OCI-LY7 (cell line): ENCODE results near the gene ASB7. TPM values are rescaled to one million over a fixed set of nuclear protein-coding genes. Genes with fewer than 3 reads are reported as not detected.

Experiments used
- BruUV-seq: library from RNA; stranded (reverse); fragments of 400-500 nt; replicated peaks from 2 replicates; lab custom pipeline; 2021; lab: Mats Ljungman, UMichigan
- CTCF ChIA-PET: fragments of 300-600 bp; sonication (Branson Sonifier 250); formaldehyde crosslinking; loops from one replicate; lab custom pipeline; 2022; ENCODE audit warnings: antibody characterized with exemption; ENCODE audit not compliant: unreplicated experiment; lab: Charles Lee
- POLR2A ChIA-PET: fragments of 300-600 bp; sonication (Branson Sonifier 250); formaldehyde crosslinking; loops from one replicate; lab custom pipeline; 2022; ENCODE audit warnings: antibody characterized with exemption; lab: Charles Lee
- DNase-seq: peaks from one replicate; pipeline ENCODE4 v3.0.0-alpha.2; 2015; ENCODE audit warnings: low spot score
- H2AFZ ChIP-seq: fragments of 200-600 bp; sonication (generic), shearing (Covaris generic); 2 replicates; pipeline ENCODE4 v1.6.1; 2014; ENCODE audit warnings: mild to moderate bottlenecking, antibody characterized with exemption, low read length, moderate library complexity
- H3K27ac ChIP-seq: fragments of 200-600 bp; sonication (generic); 2 replicates; pipeline ENCODE4 v1.5.1; 2014; ENCODE audit warnings: mixed run types, low read depth, mild to moderate bottlenecking, moderate library complexity, low read length, inconsistent platforms; ENCODE audit not compliant: poor library complexity, severe bottlenecking
- H3K36me3 ChIP-seq: fragments of 200-600 bp; sonication (generic); 2 replicates; pipeline ENCODE4 v1.6.1; 2014; ENCODE audit warnings: mild to moderate bottlenecking, antibody characterized with exemption, low read length, moderate library complexity, mixed read lengths; ENCODE audit not compliant: insufficient read depth
- H3K4me1 ChIP-seq: fragments of 200-600 bp; sonication (generic); 2 replicates; pipeline ENCODE4 v1.5.1; 2014; ENCODE audit warnings: mild to moderate bottlenecking, low read length; ENCODE audit not compliant: insufficient read depth, poor library complexity, severe bottlenecking
- H3K4me2 ChIP-seq: fragments of 200-600 bp; sonication (generic); 2 replicates; pipeline ENCODE4 v1.6.1; 2014; ENCODE audit warnings: mild to moderate bottlenecking, low read length
- H3K4me3 ChIP-seq: fragments of 200-600 bp; sonication (generic); 2 replicates; pipeline ENCODE4 v1.5.1; 2014; ENCODE audit warnings: mild to moderate bottlenecking, low read depth, low read length; ENCODE audit not compliant: poor library complexity, severe bottlenecking
- H3K79me2 ChIP-seq: fragments of 200-600 bp; sonication (generic); 2 replicates; pipeline ENCODE4 v1.6.1; 2016; ENCODE audit warnings: low read depth, mild to moderate bottlenecking, low read length, moderate library complexity, mixed read lengths; ENCODE audit not compliant: insufficient read depth
- H3K9me2 ChIP-seq: fragments of 200-600 bp; sonication (generic); 2 replicates; pipeline ENCODE4 v1.6.1; 2016; ENCODE audit warnings: mild to moderate bottlenecking, low read length, mixed read lengths; ENCODE audit not compliant: insufficient read depth
- H3K9me3 ChIP-seq: fragments of 200-600 bp; sonication (generic); 2 replicates; pipeline ENCODE4 v1.6.1; 2014; ENCODE audit warnings: mild to moderate bottlenecking, mixed run types, low read length, mixed read lengths
- H4K20me1 ChIP-seq: fragments of 200-600 bp; sonication (generic); 2 replicates; pipeline ENCODE4 v1.6.1; 2014; ENCODE audit warnings: mild to moderate bottlenecking, antibody characterized with exemption, low read length, moderate library complexity, mixed read lengths; ENCODE audit not compliant: insufficient read depth
- EZH2phosphoT487 ChIP-seq: fragments of 200-600 bp; sonication (generic); IDR thresholded peaks from 2 replicates; pipeline ENCODE4 v1.6.1; 2018; ENCODE audit warnings: low read depth, borderline replicate concordance, mild to moderate bottlenecking, mixed run types, antibody characterized with exemption, low read length, moderate library complexity, mixed read lengths
- intact Hi-C: fragments of 100-400 bp; cut with micrococcal nuclease; formaldehyde crosslinking; loops from one replicate; pipeline ENCODE4 v1.10.0; 2022; ENCODE audit not compliant: unreplicated experiment
- total RNA-seq, 2 experiments: library from RNA; depleted of rRNA in 1 of 2; stranded (reverse); fragments of >200 nt in 1 of 2; shearing (Covaris generic) in 1 of 2; gene quantifications; 2 replicates each; pipeline ENCODE4 v1.2.3, GENCODE V29; 2014 to 2022
- TF ChIP-seq, protein P1 (sequence below): fragments of 200-600 bp; sonication (generic); conservative IDR thresholded peaks from 2 replicates; pipeline ENCODE4 v1.5.1; 2014; ENCODE audit warnings: mild to moderate bottlenecking, antibody characterized with exemption, low read length, moderate library complexity, mixed read lengths

The ASB7 gene
- total RNA-seq, 2 experiments from 2014 or later: 10.9 to 15.2 TPM

DNA sequence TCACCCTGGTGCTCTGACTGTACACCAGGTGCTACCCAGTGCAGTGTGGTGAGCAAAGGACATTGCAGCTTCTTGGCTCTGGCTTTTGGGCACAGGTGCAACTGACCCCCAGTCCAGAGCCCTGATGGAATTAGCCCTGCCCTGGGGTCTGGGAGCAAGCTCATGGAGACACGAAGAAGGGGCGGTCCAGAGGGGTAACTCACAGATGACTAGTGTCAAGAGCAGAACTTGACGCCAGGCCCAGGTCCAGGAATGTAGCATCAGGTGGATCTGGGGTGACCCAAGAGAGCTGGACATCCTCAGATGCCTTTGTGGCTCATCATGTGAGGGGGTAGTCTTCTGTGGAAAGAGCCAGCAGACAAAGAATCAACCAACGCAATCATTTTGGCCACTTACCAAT is 88.9 kb downstream of the ASB7 start:
- H4K20me1 ChIP-seq: no peaks in the 10 kb centered on the region
- H3K4me2 ChIP-seq: no peak overlapping the region
- no peaks in the 10 kb centered on the region for H3K36me3 ChIP-seq
- TF ChIP-seq EZH2phosphoT487: no peak
- TF ChIP-seq, protein P1, sequence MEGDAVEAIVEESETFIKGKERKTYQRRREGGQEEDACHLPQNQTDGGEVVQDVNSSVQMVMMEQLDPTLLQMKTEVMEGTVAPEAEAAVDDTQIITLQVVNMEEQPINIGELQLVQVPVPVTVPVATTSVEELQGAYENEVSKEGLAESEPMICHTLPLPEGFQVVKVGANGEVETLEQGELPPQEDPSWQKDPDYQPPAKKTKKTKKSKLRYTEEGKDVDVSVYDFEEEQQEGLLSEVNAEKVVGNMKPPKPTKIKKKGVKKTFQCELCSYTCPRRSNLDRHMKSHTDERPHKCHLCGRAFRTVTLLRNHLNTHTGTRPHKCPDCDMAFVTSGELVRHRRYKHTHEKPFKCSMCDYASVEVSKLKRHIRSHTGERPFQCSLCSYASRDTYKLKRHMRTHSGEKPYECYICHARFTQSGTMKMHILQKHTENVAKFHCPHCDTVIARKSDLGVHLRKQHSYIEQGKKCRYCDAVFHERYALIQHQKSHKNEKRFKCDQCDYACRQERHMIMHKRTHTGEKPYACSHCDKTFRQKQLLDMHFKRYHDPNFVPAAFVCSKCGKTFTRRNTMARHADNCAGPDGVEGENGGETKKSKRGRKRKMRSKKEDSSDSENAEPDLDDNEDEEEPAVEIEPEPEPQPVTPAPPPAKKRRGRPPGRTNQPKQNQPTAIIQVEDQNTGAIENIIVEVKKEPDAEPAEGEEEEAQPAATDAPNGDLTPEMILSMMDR: no peak
- H3K9me2 ChIP-seq: no peaks in the 10 kb centered on the region
- intact Hi-C loops: no loop called here
- no peaks in the 10 kb centered on the region for H3K79me2 ChIP-seq
- no TSS peak for BruUV-seq
- no peak for DNase-seq
- no peak overlapping the region for H3K4me3 ChIP-seq
- no peaks in the 10 kb centered on the region for H3K9me3 ChIP-seq
- POLR2A ChIA-PET: interaction anchor here (0.5 kb wide), 1 partner anchor 41 kb away, joined by 3 read pairs; no protein-coding TSS in a partner anchor
- no peaks in the 10 kb centered on the region for H3K4me1 ChIP-seq
- CTCF ChIA-PET: no interaction called here
- no peak overlapping the region for H3K27ac ChIP-seq
- H2AFZ ChIP-seq: no peak overlapping the region

DNA sequence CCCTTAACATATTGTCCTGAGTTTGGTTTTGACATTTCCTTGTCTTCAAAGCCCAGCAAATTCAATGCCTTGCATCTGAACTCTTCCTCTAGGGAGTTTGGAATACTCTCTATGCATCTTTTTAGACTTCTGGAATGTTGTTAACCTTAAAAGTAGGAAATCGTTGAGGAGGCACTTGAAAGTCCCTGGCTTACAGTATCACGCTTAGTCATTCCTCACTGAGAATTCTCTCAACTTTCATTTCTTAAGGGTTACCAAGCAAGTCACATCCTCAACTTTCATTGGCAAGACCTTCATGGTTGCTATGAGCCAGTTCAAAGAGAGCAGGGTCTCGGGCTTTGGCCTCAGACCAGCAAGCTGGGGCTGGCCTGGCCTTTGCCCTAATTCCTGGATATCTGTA is 89.9 kb downstream of the ASB7 start:
- DNase-seq: no peak
- Histone ChIP-seq H3K27ac (no peak overlapping the region), H3K4me1 (no peaks in the 10 kb centered on the region), H3K9me2 (no peaks in the 10 kb centered on the region), H2AFZ (no peak overlapping the region), H3K4me3 (no peak overlapping the region), H3K36me3 (no peaks in the 10 kb centered on the region), H3K4me2 (no peak overlapping the region), H3K79me2 (no peaks in the 10 kb centered on the region), H4K20me1 (no peaks in the 10 kb centered on the region), H3K9me3 (no peaks in the 10 kb centered on the region)
- ChIA-PET POLR2A (no interaction called here), CTCF (no interaction called here)
- no peak for TF ChIP-seq EZH2phosphoT487
- TF ChIP-seq, protein P1: no peak
- BruUV-seq: no TSS peak
- intact Hi-C loops: no loop called here

DNA sequence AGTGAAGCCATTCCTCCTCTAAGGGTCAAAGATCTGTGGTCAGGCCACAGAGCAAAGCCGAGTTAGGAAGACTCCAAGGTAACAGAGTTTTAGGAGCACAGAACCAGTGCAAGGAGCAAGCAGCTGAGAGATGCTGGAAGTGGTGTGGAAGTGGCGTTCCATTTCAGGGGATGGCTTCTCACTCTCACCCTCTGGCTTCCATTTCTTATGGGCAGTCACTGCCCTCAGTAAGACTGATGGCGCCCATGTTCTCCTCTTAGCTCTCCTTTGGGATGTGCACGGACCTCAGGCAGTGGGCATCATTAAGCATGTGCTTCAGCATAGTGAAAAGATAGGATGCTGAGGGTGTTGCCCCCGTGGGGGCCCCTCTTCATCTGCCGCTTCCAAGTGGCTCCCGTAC is 90.3 kb downstream of the ASB7 start:
- Histone ChIP-seq H3K27ac (no peak overlapping the region), H3K9me2 (no peaks in the 10 kb centered on the region), H3K4me1 (no peaks in the 10 kb centered on the region), H3K4me3 (no peak overlapping the region), H3K36me3 (no peaks in the 10 kb centered on the region), H3K9me3 (no peaks in the 10 kb centered on the region), H2AFZ (no peak overlapping the region), H3K79me2 (no peaks in the 10 kb centered on the region), H3K4me2 (no peak overlapping the region), H4K20me1 (no peaks in the 10 kb centered on the region)
- no TSS peak for BruUV-seq
- intact Hi-C loops: no loop called here
- no peak for TF ChIP-seq EZH2phosphoT487
- TF ChIP-seq, protein P1: no peak
- CTCF ChIA-PET: no interaction called here
- POLR2A ChIA-PET: no interaction called here
- DNase-seq: no peak
